Measurements from ENCODE around the gene NANOS2.

DNA sequence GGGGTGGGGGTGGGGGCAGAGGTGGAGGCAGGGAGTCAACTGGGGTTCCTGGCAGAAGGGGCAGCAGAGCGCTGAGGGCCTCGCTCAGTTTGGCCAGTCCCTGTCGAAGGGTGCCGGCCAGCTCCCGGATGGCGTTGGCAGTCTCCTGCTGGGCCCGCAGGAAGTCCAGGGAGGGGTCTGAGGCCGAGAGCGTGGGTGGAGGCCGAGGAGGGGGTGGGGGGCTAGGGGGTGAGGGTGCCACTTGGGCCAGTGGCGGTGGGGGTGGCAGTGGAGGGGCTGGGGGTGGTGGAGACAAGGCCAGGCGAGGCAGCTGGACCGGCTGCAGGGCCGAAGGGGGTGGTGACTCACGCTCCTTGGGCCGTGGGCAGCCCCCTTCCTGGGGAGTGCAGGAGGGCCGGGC is 23.7 kb downstream of the NANOS2 start:
- TF ChIP-seq, protein P1, sequence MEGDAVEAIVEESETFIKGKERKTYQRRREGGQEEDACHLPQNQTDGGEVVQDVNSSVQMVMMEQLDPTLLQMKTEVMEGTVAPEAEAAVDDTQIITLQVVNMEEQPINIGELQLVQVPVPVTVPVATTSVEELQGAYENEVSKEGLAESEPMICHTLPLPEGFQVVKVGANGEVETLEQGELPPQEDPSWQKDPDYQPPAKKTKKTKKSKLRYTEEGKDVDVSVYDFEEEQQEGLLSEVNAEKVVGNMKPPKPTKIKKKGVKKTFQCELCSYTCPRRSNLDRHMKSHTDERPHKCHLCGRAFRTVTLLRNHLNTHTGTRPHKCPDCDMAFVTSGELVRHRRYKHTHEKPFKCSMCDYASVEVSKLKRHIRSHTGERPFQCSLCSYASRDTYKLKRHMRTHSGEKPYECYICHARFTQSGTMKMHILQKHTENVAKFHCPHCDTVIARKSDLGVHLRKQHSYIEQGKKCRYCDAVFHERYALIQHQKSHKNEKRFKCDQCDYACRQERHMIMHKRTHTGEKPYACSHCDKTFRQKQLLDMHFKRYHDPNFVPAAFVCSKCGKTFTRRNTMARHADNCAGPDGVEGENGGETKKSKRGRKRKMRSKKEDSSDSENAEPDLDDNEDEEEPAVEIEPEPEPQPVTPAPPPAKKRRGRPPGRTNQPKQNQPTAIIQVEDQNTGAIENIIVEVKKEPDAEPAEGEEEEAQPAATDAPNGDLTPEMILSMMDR (IDR thresholded peaks at IDR 0.05) = no peak
- no peak for TF ChIP-seq POLR2AphosphoS5 (IDR thresholded peaks at IDR 0.05)

Data from esophagus muscularis mucosa (tissue), 3 donors.